Right ventricle myocardium inferior (tissue), 1 donor: ENCODE data around the gene METTL21C. TPM values are rescaled to one million over a fixed set of nuclear protein-coding genes. Genes with fewer than 3 reads are reported as not detected.
A peak's percentile ranks its signal among the peaks of the same experiment; 100 is the strongest.

ENCODE experiments used
- ATAC-seq: fragments of 200-7000 bp; cut with Tn5 transposase; one replicate; pipeline ENCODE4 v1.9.1; 2020; ENCODE audit warnings: mild to moderate bottlenecking, moderate library complexity
- DNase-seq: peaks from one replicate; pipeline ENCODE4 v3.0.0; 2021; ENCODE audit errors: missing footprints
- intact Hi-C: fragments of 100-400 bp; cut with DNase I; formaldehyde crosslinking; loops from one replicate; pipeline ENCODE4 v1.11.0; 2022
- total RNA-seq: library from RNA; stranded (reverse); fragmentation: NEBNext Ultra II Directional; extraction: Animal tissue kit (Norgen Biotek cat#: 25700); gene quantifications from one replicate; pipeline ENCODE4 v1.2.1, GENCODE V29; 2021
- donor health status: DM: no; HTN: yes; CAD: no; lungs with severe emphysema.

METTL21C gene
- total RNA-seq, 1 donor from 2014 or later = not detected

- ATAC-seq (no peak), DNase-seq (no peak)
- intact Hi-C loops = no loop called here
Observed at GRCh38 chr13:102679449-102680132, 15.3 kb downstream of the METTL21C start.

GRCh38 chr13:102678339-102679107, 16.3 kb downstream of the METTL21C start:
- ATAC-seq (no peak), DNase-seq (no peak)
- intact Hi-C loops = no loop called here

GRCh38 chr13:102677122-102677521, 17.7 kb downstream of the METTL21C start:
- no peak for ATAC-seq
- DNase-seq = no peak
- intact Hi-C loops = no loop called here

GRCh38 chr13:102675115-102675514, 19.7 kb downstream of the METTL21C start:
- no peak for ATAC-seq
- intact Hi-C loops = no loop called here
- no peak for DNase-seq

GRCh38 chr13:102670130-102670529, 24.7 kb downstream of the METTL21C start:
- intact Hi-C loops = no loop called here
- ATAC-seq = no peak
- no peak for DNase-seq

GRCh38 chr13:102667911-102668310, 26.9 kb downstream of the METTL21C start:
- ATAC-seq (no peak), DNase-seq (no peak)
- intact Hi-C loops = no loop called here

- ATAC-seq (no peak), DNase-seq (no peak)
- intact Hi-C loops = no loop called here
Observed at GRCh38 chr13:102667023-102667422, 27.8 kb downstream of the METTL21C start.

- intact Hi-C loops = no loop called here
- ATAC-seq (no peak), DNase-seq (no peak)
Observed at GRCh38 chr13:102659168-102659713, 35.6 kb downstream of the METTL21C start.

- intact Hi-C loops = no loop called here
- no peak for ATAC-seq
- no peak for DNase-seq
Observed at GRCh38 chr13:102658660-102659059, 36.2 kb downstream of the METTL21C start.

GRCh38 chr13:102657630-102658029, 37.2 kb downstream of the METTL21C start:
- DNase-seq (no peak), ATAC-seq (no peak)
- intact Hi-C loops = no loop called here

- intact Hi-C loops = no loop called here
- ATAC-seq (no peak), DNase-seq (no peak)
Observed at GRCh38 chr13:102654756-102655155, 40.1 kb downstream of the METTL21C start.

- intact Hi-C loops = no loop called here
- DNase-seq (no peak), ATAC-seq (no peak)
Observed at GRCh38 chr13:102651892-102652291, 43.0 kb downstream of the METTL21C start.

GRCh38 chr13:102651392-102651791, 43.5 kb downstream of the METTL21C start:
- ATAC-seq = no peak
- DNase-seq = no peak
- intact Hi-C loops = no loop called here

GRCh38 chr13:102650444-102650843, 44.4 kb downstream of the METTL21C start:
- no peak for ATAC-seq

GRCh38 chr13:102648046-102648445, 46.8 kb downstream of the METTL21C start:
- DNase-seq = no peak
- intact Hi-C loops = no loop called here
- no peak for ATAC-seq

More at GRCh38 chr13:102650444-102650843, 44.4 kb downstream of the METTL21C start:
- DNase-seq = no peak
- intact Hi-C loops = no loop called here

- ATAC-seq = no peak
- no peak for DNase-seq
- intact Hi-C loops = no loop called here
Observed at GRCh38 chr13:102645701-102646100, 49.1 kb downstream of the METTL21C start.

GRCh38 chr13:102643656-102644055, 51.2 kb downstream of the METTL21C start:
- DNase-seq (no peak), ATAC-seq (no peak)
- intact Hi-C loops = loop anchor here (5.0 kb wide), 1 partner anchor 46 kb away; the partner anchor contains the start of gene TPP2

- DNase-seq (no peak), ATAC-seq (peak; percentile 73)
- intact Hi-C loops = loop anchor here (5.0 kb wide), 1 partner anchor 45 kb away; the partner anchor contains the start of gene TPP2
Observed at GRCh38 chr13:102642475-102642874, 52.4 kb downstream of the METTL21C start.

GRCh38 chr13:102642029-102642428, 52.8 kb downstream of the METTL21C start:
- DNase-seq (no peak), ATAC-seq (no peak)
- intact Hi-C loops = loop anchor here (5.0 kb wide), 1 partner anchor 45 kb away; the partner anchor contains the start of gene TPP2

GRCh38 chr13:102638741-102639140, 56.1 kb downstream of the METTL21C start:
- intact Hi-C loops = no loop called here
- DNase-seq (no peak), ATAC-seq (no peak)
